Activated naive CD8-positive, alpha-beta T cell treated with anti-CD3 and anti-CD28 coated beads for 36 hours (primary cell): ENCODE measurements around the gene DPP6. TPM values are rescaled to one million over a fixed set of nuclear protein-coding genes. Genes with fewer than 3 reads are reported as not detected.
A peak's percentile ranks its signal among the peaks of the same experiment; 100 is the strongest.
"Not testable (repeated sequence)": the region's sequence is repeated elsewhere in the genome, so short reads cannot be mapped to it uniquely, and the experiment has no call there.

Experiments
- DNase-seq: peaks from one replicate; pipeline ENCODE4 v3.0.0; 2021
- H3K27ac Mint-ChIP-seq: one replicate; pipeline ENCODE4 v1.8.0; 2022; ENCODE audit warnings: mild to moderate bottlenecking, moderate library complexity, mixed read lengths
- H3K27me3 Mint-ChIP-seq: one replicate; pipeline ENCODE4 v1.8.0; 2022; ENCODE audit warnings: mild to moderate bottlenecking, mixed read lengths
- H3K36me3 Mint-ChIP-seq: one replicate; pipeline ENCODE4 v1.8.0; 2021; ENCODE audit warnings: mild to moderate bottlenecking, mixed read lengths
- H3K4me1 Mint-ChIP-seq: one replicate; pipeline ENCODE4 v1.8.0; 2021; ENCODE audit warnings: mixed read lengths
- H3K4me3 Mint-ChIP-seq: one replicate; pipeline ENCODE4 v1.8.0; 2022; ENCODE audit warnings: mild to moderate bottlenecking, moderate library complexity, mixed read lengths
- H3K9me3 Mint-ChIP-seq: one replicate; pipeline ENCODE4 v1.8.0; 2022; ENCODE audit warnings: mixed read lengths
- total RNA-seq, 2 experiments: library from RNA; stranded (reverse); gene quantifications; one replicate each; pipeline ENCODE4 v1.2.3, GENCODE V29; 2021

The DPP6 gene
- total RNA-seq, 2 experiments from 2014 or later: not detected

GRCh38 chr7:154054664-154055063 is 2.5 kb downstream of the DPP6 start:
- not testable (repeated sequence) for H3K4me3 Mint-ChIP-seq, H3K4me1 Mint-ChIP-seq, H3K36me3 Mint-ChIP-seq, H3K27ac Mint-ChIP-seq, H3K9me3 Mint-ChIP-seq, DNase-seq
- peaks cover 23% of the 10 kb centered on the region for H3K27me3 Mint-ChIP-seq

- not testable (repeated sequence) for H3K9me3 Mint-ChIP-seq, H3K27ac Mint-ChIP-seq
Observed at GRCh38 chr7:154055491-154056106, 3.4 kb downstream of the DPP6 start.

GRCh38 chr7:154058783-154059182 is 6.6 kb downstream of the DPP6 start:
- not testable (repeated sequence) for H3K27ac Mint-ChIP-seq

More at GRCh38 chr7:154055491-154056106, 3.4 kb downstream of the DPP6 start:
- not testable (repeated sequence) for H3K36me3 Mint-ChIP-seq, H3K4me3 Mint-ChIP-seq, H3K4me1 Mint-ChIP-seq
- peak; percentile 8 for DNase-seq
- peaks cover 22% of the 10 kb centered on the region for H3K27me3 Mint-ChIP-seq

GRCh38 chr7:154060551-154060950 is 8.4 kb downstream of the DPP6 start:
- not testable (repeated sequence) for H3K27me3 Mint-ChIP-seq, H3K4me3 Mint-ChIP-seq, H3K4me1 Mint-ChIP-seq, H3K9me3 Mint-ChIP-seq, DNase-seq, H3K36me3 Mint-ChIP-seq, H3K27ac Mint-ChIP-seq

More at GRCh38 chr7:154058783-154059182, 6.6 kb downstream of the DPP6 start:
- H3K9me3 Mint-ChIP-seq, H3K4me1 Mint-ChIP-seq, H3K36me3 Mint-ChIP-seq, DNase-seq, H3K4me3 Mint-ChIP-seq: not testable (repeated sequence)
- H3K27me3 Mint-ChIP-seq: peaks cover 10% of the 10 kb centered on the region

- not testable (repeated sequence) for H3K9me3 Mint-ChIP-seq, H3K27ac Mint-ChIP-seq, DNase-seq, H3K4me3 Mint-ChIP-seq, H3K27me3 Mint-ChIP-seq, H3K4me1 Mint-ChIP-seq, H3K36me3 Mint-ChIP-seq
Observed at GRCh38 chr7:154071833-154072232, 19.6 kb downstream of the DPP6 start.

- not testable (repeated sequence) for H3K36me3 Mint-ChIP-seq, H3K27ac Mint-ChIP-seq, H3K4me3 Mint-ChIP-seq, H3K27me3 Mint-ChIP-seq, DNase-seq, H3K4me1 Mint-ChIP-seq, H3K9me3 Mint-ChIP-seq
Observed at GRCh38 chr7:154072395-154073181, 20.4 kb downstream of the DPP6 start.

- DNase-seq, H3K36me3 Mint-ChIP-seq, H3K4me1 Mint-ChIP-seq, H3K27ac Mint-ChIP-seq, H3K4me3 Mint-ChIP-seq, H3K9me3 Mint-ChIP-seq, H3K27me3 Mint-ChIP-seq: not testable (repeated sequence)
Observed at GRCh38 chr7:154078523-154078922, 26.3 kb downstream of the DPP6 start.

- H3K9me3 Mint-ChIP-seq, H3K27ac Mint-ChIP-seq, H3K36me3 Mint-ChIP-seq, H3K4me3 Mint-ChIP-seq, H3K27me3 Mint-ChIP-seq, H3K4me1 Mint-ChIP-seq, DNase-seq: not testable (repeated sequence)
Observed at GRCh38 chr7:154080249-154080648, 28.1 kb downstream of the DPP6 start.

- H3K36me3 Mint-ChIP-seq, DNase-seq, H3K27ac Mint-ChIP-seq, H3K27me3 Mint-ChIP-seq, H3K4me1 Mint-ChIP-seq, H3K4me3 Mint-ChIP-seq, H3K9me3 Mint-ChIP-seq: not testable (repeated sequence)
Observed at GRCh38 chr7:154087037-154087725, 35.0 kb downstream of the DPP6 start.

GRCh38 chr7:154092093-154092492 is 39.9 kb downstream of the DPP6 start:
- not testable (repeated sequence) for H3K36me3 Mint-ChIP-seq, H3K4me3 Mint-ChIP-seq, H3K9me3 Mint-ChIP-seq, H3K4me1 Mint-ChIP-seq, H3K27ac Mint-ChIP-seq, DNase-seq, H3K27me3 Mint-ChIP-seq

GRCh38 chr7:154095201-154095600 is 43.0 kb downstream of the DPP6 start:
- DNase-seq, H3K4me1 Mint-ChIP-seq, H3K9me3 Mint-ChIP-seq, H3K27ac Mint-ChIP-seq, H3K36me3 Mint-ChIP-seq, H3K27me3 Mint-ChIP-seq, H3K4me3 Mint-ChIP-seq: not testable (repeated sequence)

- H3K4me1 Mint-ChIP-seq, H3K27me3 Mint-ChIP-seq, DNase-seq, H3K27ac Mint-ChIP-seq, H3K9me3 Mint-ChIP-seq, H3K4me3 Mint-ChIP-seq, H3K36me3 Mint-ChIP-seq: not testable (repeated sequence)
Observed at GRCh38 chr7:154105063-154105462, 52.9 kb downstream of the DPP6 start.

- not testable (repeated sequence) for H3K9me3 Mint-ChIP-seq, H3K27ac Mint-ChIP-seq, DNase-seq, H3K36me3 Mint-ChIP-seq, H3K27me3 Mint-ChIP-seq, H3K4me3 Mint-ChIP-seq, H3K4me1 Mint-ChIP-seq
Observed at GRCh38 chr7:154109615-154110014, 57.4 kb downstream of the DPP6 start.

GRCh38 chr7:154113732-154114351 is 61.6 kb downstream of the DPP6 start:
- H3K27ac Mint-ChIP-seq, H3K4me1 Mint-ChIP-seq, H3K27me3 Mint-ChIP-seq, H3K36me3 Mint-ChIP-seq, H3K9me3 Mint-ChIP-seq, H3K4me3 Mint-ChIP-seq, DNase-seq: not testable (repeated sequence)
